HCT116 (cell line): ENCODE results near the gene MCF2L. TPM values are rescaled to one million over a fixed set of nuclear protein-coding genes. Genes with fewer than 3 reads are reported as not detected.

ENCODE experiments used
- ATAC-seq: fragments of 200-7000 bp; cut with Tn5 transposase; 2 replicates; pipeline ENCODE4 v1.9.1; 2020; ENCODE audit warnings: mild to moderate bottlenecking, moderate library complexity
- BruUV-seq: library from RNA; stranded (reverse); fragments of 400-500 nt; replicated peaks from 2 replicates; lab custom pipeline; 2021; lab: Mats Ljungman, UMichigan
- CTCF ChIA-PET: fragments of 300-600 bp; sonication (Branson Sonifier 250); formaldehyde crosslinking; loops from one replicate; lab custom pipeline; 2021; ENCODE audit warnings: antibody characterized with exemption; lab: Charles Lee
- POLR2A ChIA-PET: fragments of 300-600, 350-600 bp; sonication (Branson Sonifier 250); formaldehyde crosslinking; loops from one replicate; lab custom pipeline; 2021; ENCODE audit warnings: antibody characterized with exemption; lab: Charles Lee
- RAD21 ChIA-PET, 2 experiments: fragments of 300-600 bp; sonication (Branson Sonifier 250); formaldehyde crosslinking; loops; one replicate each; lab custom pipeline; 2023; ENCODE audit warnings: low total read pairs in 2 of 2; ENCODE audit not compliant: uncharacterized antibody in 2 of 2, unreplicated experiment in 2 of 2, low non-redundant PET in 1 of 2; lab: Charles Lee
- DNase-seq: peaks from one replicate; pipeline ENCODE4 v3.0.0-alpha.2; 2010; ENCODE audit warnings: low read depth, low spot score
- H2AFZ ChIP-seq: fragments of 200-600 bp; shearing (Covaris generic), sonication (generic); 2 replicates; pipeline ENCODE4 v1.6.1; 2017; ENCODE audit warnings: low read depth, mixed run types, mixed read lengths, antibody characterized with exemption, low read length; ENCODE audit not compliant: poor library complexity, severe bottlenecking
- H3K27ac ChIP-seq: 2 replicates; pipeline ENCODE4 v1.5.1; 2012; ENCODE audit warnings: low read depth, low read length
- H3K27me3 ChIP-seq: fragments of 200-600 bp; sonication (generic); 2 replicates; pipeline ENCODE4 v1.6.1; 2016; ENCODE audit warnings: mixed run types, low read length, mixed read lengths; ENCODE audit not compliant: insufficient read depth
- H3K36me3 ChIP-seq, 2 experiments: fragments of 200-500 bp in 1 of 2; fragments of 200-600 bp in 1 of 2; sonication (Bioruptor generic) in 1 of 2; sonication (generic) in 1 of 2; 2 replicates each; pipeline versions ENCODE4 v1.5.1 to v1.6.1; 2014 to 2016; ENCODE audit warnings: low read length in 2 of 2, inconsistent platforms in 1 of 2, mixed read lengths in 1 of 2, mixed run types in 1 of 2; ENCODE audit not compliant: insufficient read depth in 2 of 2, control insufficient read depth in 1 of 2
- H3K4me1 ChIP-seq, 2 experiments: fragments of 200-600 bp in 1 of 2; sonication (generic) in 1 of 2; 2 replicates each; pipeline versions ENCODE4 v1.5.1 to v1.6.1; 2012 to 2017; ENCODE audit warnings: low read length in 2 of 2, inconsistent platforms in 1 of 2, mild to moderate bottlenecking in 1 of 2, mixed read lengths in 1 of 2, mixed run types in 1 of 2, moderate library complexity in 1 of 2; ENCODE audit not compliant: insufficient read depth in 2 of 2, control insufficient read depth in 1 of 2
- H3K4me2 ChIP-seq: fragments of 200-600 bp; sonication (generic); 2 replicates; pipeline ENCODE4 v1.6.1; 2017; ENCODE audit warnings: mixed run types, low read length, mixed read lengths
- H3K4me3 ChIP-seq, 2 experiments: fragments of 200-600 bp in 1 of 2; sonication (generic) in 1 of 2; replicated peaks in 1 of 2; 2 replicates each; pipeline ENCODE4 v1.5.1; 2011 to 2016; ENCODE audit warnings: low read length in 2 of 2, control low read depth in 1 of 2, low read depth in 1 of 2, mild to moderate bottlenecking in 1 of 2, mixed read lengths in 1 of 2, mixed run types in 1 of 2
- H3K79me2 ChIP-seq: fragments of 200-600 bp; sonication (generic); 2 replicates; pipeline ENCODE4 v1.6.1; 2017; ENCODE audit warnings: mild to moderate bottlenecking, mixed run types, low read length, moderate library complexity, mixed read lengths; ENCODE audit not compliant: insufficient read depth
- H3K9ac ChIP-seq: fragments of 200-600 bp; sonication (generic); 2 replicates; pipeline ENCODE4 v1.6.1; 2016; ENCODE audit warnings: low read length, mixed read lengths
- H3K9me2 ChIP-seq: fragments of 200-600 bp; sonication (generic), shearing (Covaris generic); 2 replicates; pipeline ENCODE4 v1.6.1; 2017; ENCODE audit warnings: mixed run types, mild to moderate bottlenecking, moderate library complexity; ENCODE audit not compliant: insufficient read depth
- H3K9me3 ChIP-seq, 2 experiments: fragments of 200-500 bp in 1 of 2; fragments of 200-600 bp in 1 of 2; sonication (Bioruptor generic) in 1 of 2; sonication (generic) in 1 of 2; 2 replicates each; pipeline ENCODE4 v1.6.1; 2014 to 2017; ENCODE audit warnings: low read length in 2 of 2, mixed read lengths in 2 of 2, inconsistent platforms in 1 of 2, low read depth in 1 of 2, mild to moderate bottlenecking in 1 of 2, mixed run types in 1 of 2, moderate library complexity in 1 of 2; ENCODE audit not compliant: control insufficient read depth in 1 of 2, insufficient read depth in 1 of 2
- H4K20me1 ChIP-seq: fragments of 200-600 bp; sonication (generic), shearing (Covaris generic); 2 replicates; pipeline ENCODE4 v1.6.1; 2017; ENCODE audit warnings: mixed run types, mild to moderate bottlenecking, moderate library complexity; ENCODE audit not compliant: insufficient read depth
- CTCF ChIP-seq, 3 experiments: fragments of 200-600 bp in 1 of 3; sonication (generic) in 1 of 3; IDR thresholded peaks in 2 of 3; conservative IDR thresholded peaks in 1 of 3; 2 replicates each; pipeline ENCODE4 v1.5.1; 2012 to 2017; ENCODE audit warnings: low read depth in 2 of 3, low read length in 2 of 3, antibody characterized with exemption in 1 of 3, borderline replicate concordance in 1 of 3, control low read depth in 1 of 3, mild to moderate bottlenecking in 1 of 3, mixed read lengths in 1 of 3, mixed run types in 1 of 3, moderate library complexity in 1 of 3; ENCODE audit not compliant: insufficient read depth in 1 of 3
- EGR1 ChIP-seq: IDR thresholded peaks from 2 replicates; pipeline ENCODE4 v1.6.1; 2012; ENCODE audit warnings: low read depth
- FOSL1 ChIP-seq: IDR thresholded peaks from 2 replicates; pipeline ENCODE4 v1.6.1; 2012; ENCODE audit warnings: low read depth
- POLR2A ChIP-seq: IDR thresholded peaks from 2 replicates; pipeline ENCODE4 v1.7.0; 2011; ENCODE audit warnings: borderline replicate concordance; ENCODE audit not compliant: insufficient read depth, insufficient read length; ENCODE audit errors: extremely low read depth
- SP1 ChIP-seq: IDR thresholded peaks from 2 replicates; pipeline ENCODE4 v1.6.1; 2012; ENCODE audit warnings: low read depth
- TCF7L2 ChIP-seq: IDR thresholded peaks from 2 replicates; pipeline ENCODE4 v1.7.0; 2011; ENCODE audit warnings: borderline replicate concordance, inconsistent platforms; ENCODE audit not compliant: insufficient read depth, insufficient read length; ENCODE audit errors: extremely low read depth
- ZBTB33 ChIP-seq: IDR thresholded peaks from 2 replicates; pipeline ENCODE4 v1.6.1; 2011; ENCODE audit warnings: mild to moderate bottlenecking, low read length, moderate library complexity; ENCODE audit not compliant: insufficient replicate concordance; ENCODE audit errors: extremely low read depth
- ZFX ChIP-seq: fragments of 450-650 bp; IDR thresholded peaks from 2 replicates; pipeline ENCODE4 v1.6.1; 2017
- intact Hi-C: fragments of 100-400 bp; cut with micrococcal nuclease; formaldehyde crosslinking; loops from 2 replicates; pipeline ENCODE4 v1.10.0; 2022
- total RNA-seq: library from RNA; stranded (reverse); gene quantifications from one replicate; pipeline ENCODE4 v1.2.1, GENCODE V29; 2021; ENCODE audit not compliant: unreplicated experiment

MCF2L gene
- total RNA-seq, 1 experiment from 2014 or later: 19.3 TPM

GRCh38 chr13:113089693-113090414, 120.8 kb downstream of the MCF2L start:
- no TSS peak for BruUV-seq
- Histone ChIP-seq H3K9me2 (no peaks in the 10 kb centered on the region), H3K9ac (no peak overlapping the region), H3K9me3 (no peaks in the 10 kb centered on the region), H2AFZ (no peak overlapping the region), H3K79me2 (no peaks in the 10 kb centered on the region), H3K4me1 (no peaks in the 10 kb centered on the region), H3K36me3 (no peaks in the 10 kb centered on the region), H4K20me1 (no peaks in the 10 kb centered on the region), H3K4me3 (no peak overlapping the region), H3K4me2 (no peak overlapping the region), H3K27ac (no peak overlapping the region), H3K27me3 (no peaks in the 10 kb centered on the region)
- ATAC-seq: no peak
- ChIA-PET CTCF (no interaction called here), POLR2A (no interaction called here), RAD21 (no interaction called here)
- TF ChIP-seq ZFX (no peak), ZBTB33 (no peak), FOSL1 (no peak), POLR2A (peak; percentile 42), SP1 (no peak), EGR1 (no peak), TCF7L2 (no peak)
- intact Hi-C loops: loop anchor here (10.0 kb wide), 1 partner anchor 65 kb away; the partner anchor contains the start of gene PROZ
- no peak for DNase-seq

GRCh38 chr13:113090415-113090770, 121.4 kb downstream of the MCF2L start:
- H3K27ac ChIP-seq: no peak overlapping the region
- no peaks in the 10 kb centered on the region for H3K36me3 ChIP-seq
- peak; percentile 37; the same call in 1 of the 2 replicates for ATAC-seq
- ChIA-PET POLR2A (no interaction called here), CTCF (no interaction called here), RAD21 (no interaction called here)
- H3K79me2 ChIP-seq: no peaks in the 10 kb centered on the region
- no peaks in the 10 kb centered on the region for H3K9me3 ChIP-seq
- no TSS peak for BruUV-seq
- H2AFZ ChIP-seq: no peak overlapping the region
- no peak overlapping the region for H3K9ac ChIP-seq
- no peak overlapping the region for H3K4me3 ChIP-seq
- intact Hi-C loops: no loop called here
- H3K4me1 ChIP-seq: no peaks in the 10 kb centered on the region
- H3K4me2 ChIP-seq: no peak overlapping the region
- H3K27me3 ChIP-seq: no peaks in the 10 kb centered on the region
- no peaks in the 10 kb centered on the region for H4K20me1 ChIP-seq
- no peak for DNase-seq
- no peaks in the 10 kb centered on the region for H3K9me2 ChIP-seq
- no peak for TF ChIP-seq TCF7L2
- TF ChIP-seq POLR2A: peak; percentile 50
- no peak for TF ChIP-seq CTCF (IDR thresholded peaks at IDR 0.05 in 2 of 3, conservative IDR thresholded peaks at IDR 0.05 in 1 of 3; ENCODE audit: borderline replicate concordance in 1 of 3, insufficient read depth in 1 of 3, low read depth in 2 of 3, low read length in 2 of 3)
